Astrocyte of the cerebellum (primary cell): ENCODE results near the gene DOHH.
A peak's percentile ranks its signal among the peaks of the same experiment; 100 is the strongest.

Experiments used
- DNase-seq: peaks from one replicate; pipeline ENCODE4 v3.0.0-alpha.2; 2011; ENCODE audit warnings: low read depth
- H3K4me3 ChIP-seq: 2 replicates; pipeline ENCODE4 v1.5.1; 2011; ENCODE audit warnings: mild to moderate bottlenecking, low read depth, low read length, moderate library complexity
- in situ Hi-C: cut with HindIII; loops from 2 replicates; pipeline ENCODE4 v1.10.0; 2017; ENCODE audit warnings: low sequenced_read_pairs
- TF ChIP-seq, protein P1 (sequence below): IDR thresholded peaks from 2 replicates; pipeline ENCODE4 v1.5.1; 2012; ENCODE audit warnings: low read length, low read depth, moderate library complexity, mild to moderate bottlenecking; ENCODE audit errors: missing control alignments

The DOHH gene

DNA sequence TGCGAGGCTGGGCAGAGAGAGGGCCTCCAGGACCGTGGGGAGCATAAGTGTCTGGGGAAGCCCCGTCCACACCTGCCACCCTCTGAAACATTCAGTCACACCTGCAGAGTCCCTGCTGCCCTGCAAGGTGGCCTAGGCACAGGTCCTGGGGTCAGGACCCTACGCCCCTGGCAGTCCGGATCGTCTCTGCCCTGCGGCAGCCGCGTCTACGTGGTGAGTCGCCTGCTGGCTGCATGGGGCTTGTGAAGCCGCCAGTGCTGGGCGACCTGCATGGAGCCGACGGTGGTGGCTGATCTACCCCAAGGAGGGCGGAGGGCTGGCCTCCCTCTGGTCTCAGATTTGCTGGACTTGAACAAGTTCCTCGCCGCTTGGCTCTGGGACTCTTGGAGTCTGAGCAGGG, 18.7 kb upstream of the DOHH start:
- TF ChIP-seq, protein P1, sequence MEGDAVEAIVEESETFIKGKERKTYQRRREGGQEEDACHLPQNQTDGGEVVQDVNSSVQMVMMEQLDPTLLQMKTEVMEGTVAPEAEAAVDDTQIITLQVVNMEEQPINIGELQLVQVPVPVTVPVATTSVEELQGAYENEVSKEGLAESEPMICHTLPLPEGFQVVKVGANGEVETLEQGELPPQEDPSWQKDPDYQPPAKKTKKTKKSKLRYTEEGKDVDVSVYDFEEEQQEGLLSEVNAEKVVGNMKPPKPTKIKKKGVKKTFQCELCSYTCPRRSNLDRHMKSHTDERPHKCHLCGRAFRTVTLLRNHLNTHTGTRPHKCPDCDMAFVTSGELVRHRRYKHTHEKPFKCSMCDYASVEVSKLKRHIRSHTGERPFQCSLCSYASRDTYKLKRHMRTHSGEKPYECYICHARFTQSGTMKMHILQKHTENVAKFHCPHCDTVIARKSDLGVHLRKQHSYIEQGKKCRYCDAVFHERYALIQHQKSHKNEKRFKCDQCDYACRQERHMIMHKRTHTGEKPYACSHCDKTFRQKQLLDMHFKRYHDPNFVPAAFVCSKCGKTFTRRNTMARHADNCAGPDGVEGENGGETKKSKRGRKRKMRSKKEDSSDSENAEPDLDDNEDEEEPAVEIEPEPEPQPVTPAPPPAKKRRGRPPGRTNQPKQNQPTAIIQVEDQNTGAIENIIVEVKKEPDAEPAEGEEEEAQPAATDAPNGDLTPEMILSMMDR: no peak
- no peak overlapping the region for H3K4me3 ChIP-seq
- DNase-seq: no peak
- in situ Hi-C loops: no loop called here

DNA sequence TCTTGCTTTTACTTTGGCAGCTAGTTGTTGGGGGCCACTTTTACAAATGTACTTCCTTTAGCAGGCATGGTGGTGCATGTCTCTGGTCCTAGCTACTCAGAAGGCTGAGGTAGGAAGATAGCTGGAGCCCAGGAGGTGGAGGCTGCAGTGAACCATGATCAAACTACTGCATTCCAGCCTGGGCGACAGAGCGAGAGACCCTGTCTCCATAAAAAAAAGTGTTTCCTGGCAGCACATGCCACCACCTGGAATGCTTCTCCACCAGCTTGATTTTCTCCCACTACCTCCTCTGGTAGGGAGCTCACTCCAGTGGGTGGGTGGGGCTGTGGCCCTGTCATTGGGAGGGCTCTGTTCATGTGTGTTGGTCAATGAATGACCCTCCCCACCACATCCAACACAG, 18.2 kb upstream of the DOHH start:
- H3K4me3 ChIP-seq: no peak overlapping the region
- in situ Hi-C loops: no loop called here

DNA sequence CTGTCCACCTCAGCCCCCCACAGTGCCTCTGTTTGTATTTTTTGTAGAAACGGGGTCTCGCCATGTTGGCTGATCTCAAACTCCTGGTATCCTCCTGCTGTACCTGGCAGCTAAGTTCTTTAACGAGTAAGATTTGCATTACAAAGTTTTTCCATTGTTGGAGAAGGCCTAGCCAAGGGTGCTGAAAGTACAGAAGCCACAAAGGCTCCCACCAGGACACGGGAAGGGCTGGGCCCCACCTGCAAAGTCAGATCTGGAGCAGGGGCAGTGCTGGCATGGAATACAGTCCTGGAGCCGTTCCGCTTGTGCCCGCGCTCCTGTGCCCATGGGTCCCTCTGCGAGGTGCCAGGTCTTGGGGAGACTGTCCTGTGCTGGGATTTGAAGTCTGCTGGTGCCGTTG, 17.8 kb upstream of the DOHH start:
- TF ChIP-seq, protein P1: no peak
- in situ Hi-C loops: no loop called here
- DNase-seq: no peak
- H3K4me3 ChIP-seq: no peak overlapping the region

More for the DNA sequence above, 18.2 kb upstream of the DOHH start:
- DNase-seq: no peak
- TF ChIP-seq, protein P1: no peak

DNA sequence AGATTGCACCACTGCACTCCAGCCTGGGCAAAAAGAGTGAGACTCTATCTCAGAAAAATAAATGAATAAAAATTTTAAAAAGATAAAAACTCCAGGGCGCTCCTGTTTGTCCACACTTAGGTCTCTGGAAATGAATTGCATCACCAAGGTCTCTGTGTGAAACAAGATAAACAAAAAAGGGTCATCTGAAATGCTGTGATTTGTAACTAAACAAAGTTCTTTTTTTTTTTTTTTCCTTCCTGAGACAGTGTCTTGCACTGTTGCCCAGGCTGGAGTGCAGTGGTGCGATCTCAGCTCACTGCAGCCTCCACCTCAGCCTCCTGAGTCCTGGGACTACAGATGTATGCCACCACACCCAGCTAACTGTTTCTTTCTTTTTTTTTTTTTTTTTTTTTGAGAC, 17.2 kb upstream of the DOHH start:
- in situ Hi-C loops: no loop called here
- no peak for DNase-seq
- H3K4me3 ChIP-seq: no peak overlapping the region
- TF ChIP-seq, protein P1: no peak

DNA sequence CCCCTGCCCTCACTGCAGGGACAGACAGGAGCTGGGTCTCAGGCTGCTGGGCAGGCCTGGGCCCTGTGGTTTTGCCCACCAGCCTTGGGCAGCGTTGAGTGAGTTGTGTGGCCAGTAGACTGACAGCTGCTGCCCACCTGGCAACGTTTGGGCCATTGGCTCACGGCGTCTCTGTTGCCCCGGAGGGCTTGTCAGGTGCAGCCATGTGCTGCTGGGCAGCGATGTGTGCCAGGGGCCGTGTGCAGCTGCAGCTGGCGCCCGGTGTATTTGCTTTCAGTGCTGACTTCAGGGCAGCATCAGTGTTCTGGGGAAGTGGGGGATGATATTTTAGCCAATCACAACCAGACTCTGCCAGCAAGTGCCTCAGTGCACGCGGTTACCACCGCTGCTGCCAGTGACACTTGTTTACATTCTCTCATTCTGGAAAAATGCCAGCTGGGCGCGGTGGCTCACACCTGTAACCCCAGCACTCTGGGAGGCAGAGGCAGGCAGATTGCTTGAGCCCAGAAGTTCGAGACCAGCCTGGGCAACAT, 16.3 kb upstream of the DOHH start:
- TF ChIP-seq, protein P1: no peak
- no peak for DNase-seq
- in situ Hi-C loops: no loop called here
- H3K4me3 ChIP-seq: no peak overlapping the region

DNA sequence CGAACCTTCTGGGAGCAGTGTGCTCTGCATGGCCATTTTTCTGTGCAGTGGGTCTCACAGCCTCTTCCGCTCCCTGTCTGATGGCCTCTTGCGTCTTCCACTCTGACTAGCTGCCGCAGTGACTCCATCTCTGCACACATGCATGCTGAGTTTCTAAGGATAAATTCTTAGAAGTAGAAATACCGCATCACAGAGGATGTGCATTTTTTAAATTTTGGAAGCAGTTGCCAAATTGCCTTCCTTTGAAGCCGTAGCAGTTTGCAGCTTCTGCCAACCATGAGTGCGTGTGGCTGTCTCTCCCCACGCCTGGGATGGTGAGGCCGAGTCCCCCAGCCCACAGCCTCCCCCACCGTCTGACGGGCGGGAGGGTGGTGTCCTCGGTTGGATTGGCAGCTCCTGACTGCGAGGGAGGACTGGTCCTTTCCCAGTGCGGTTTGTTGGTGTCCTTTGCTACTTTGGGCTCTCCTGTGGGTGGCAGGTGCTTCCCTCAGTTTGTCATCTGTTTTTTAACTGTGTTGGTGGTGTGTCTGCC, 15.5 kb upstream of the DOHH start:
- TF ChIP-seq, protein P1: no peak
- no peak overlapping the region for H3K4me3 ChIP-seq
- peak; percentile 28 for DNase-seq
- in situ Hi-C loops: no loop called here
